HG02943 (cell line): ENCODE data around the gene RNASE13.
"Not testable (repeated sequence)": the region's sequence is repeated elsewhere in the genome, so short reads cannot be mapped to it uniquely, and the experiment has no call there.

ENCODE experiments used
- ATAC-seq: cut with Tn5 transposase; IDR thresholded peaks from one replicate; pipeline ENCODE4 v1.9.1; 2021; ENCODE audit warnings: mild to moderate bottlenecking, low read depth, moderate library complexity; ENCODE audit not compliant: unreplicated experiment

The RNASE13 gene

GRCh38 chr14:21024585-21025370, 9.8 kb downstream of the RNASE13 start, which contains the start of gene NDRG2:
TSS of gene NDRG2 (minus strand) at chr14:21025061. CDS start at chr14:21023315, 1,746 bp downstream.
- no peak for ATAC-seq

- ATAC-seq, result no peak
Measured at GRCh38 chr14:21023817-21024584, 10.6 kb downstream of the RNASE13 start.

DNA sequence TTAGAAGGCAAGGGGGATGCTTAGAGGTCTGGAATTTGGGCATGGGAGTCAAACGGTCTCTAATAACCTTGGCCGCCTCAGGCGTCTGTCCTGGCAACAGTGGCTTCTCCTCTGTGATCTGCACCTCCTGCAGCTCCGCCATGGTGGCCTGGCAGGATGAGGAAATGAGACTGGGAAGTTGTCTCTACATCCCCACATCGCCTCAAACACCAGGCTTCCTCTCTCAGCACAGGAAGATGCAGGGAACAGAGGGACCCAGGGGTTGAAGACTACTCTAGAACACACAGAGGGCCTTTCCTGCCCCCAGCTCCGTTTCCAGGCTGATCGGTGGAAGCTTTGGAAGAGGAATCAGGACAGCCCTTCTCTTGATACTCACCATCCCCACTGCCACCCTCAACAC, 11.4 kb downstream of the RNASE13 start:
- ATAC-seq, result no peak

- no peak for ATAC-seq
Measured at GRCh38 chr14:21022686-21023085, 11.9 kb downstream of the RNASE13 start.

DNA sequence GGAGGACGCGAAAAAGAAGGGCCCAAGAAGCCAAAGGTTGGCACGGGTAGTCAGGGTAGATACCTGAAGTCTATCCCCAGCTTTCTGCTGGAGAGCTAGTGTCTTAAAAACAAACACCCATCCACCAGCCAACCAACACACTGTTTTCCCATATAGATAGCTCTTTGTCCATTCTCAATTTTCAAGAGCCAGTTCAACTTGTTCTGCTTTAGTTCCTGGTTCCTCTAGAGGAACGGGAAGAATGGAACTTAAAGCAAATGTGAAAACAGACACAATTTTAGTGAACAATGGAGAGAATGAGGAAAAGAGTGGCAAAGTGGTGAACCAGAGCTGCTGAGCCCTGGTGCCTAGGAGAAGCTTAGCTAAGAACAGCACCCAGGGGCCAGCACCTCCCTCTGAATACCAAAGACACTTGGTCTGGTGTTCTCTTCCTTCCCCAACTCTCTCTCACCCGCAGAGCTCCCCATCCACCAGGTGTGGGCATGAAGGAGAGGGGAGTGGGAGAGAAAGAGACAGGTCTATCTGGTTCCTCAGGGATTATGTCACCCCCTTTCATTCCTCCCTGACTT, 13.5 kb downstream of the RNASE13 start:
- no peak for ATAC-seq

GRCh38 chr14:21019366-21019765, 15.2 kb downstream of the RNASE13 start:
- ATAC-seq, result no peak

GRCh38 chr14:21018781-21019180, 15.8 kb downstream of the RNASE13 start:
- no peak for ATAC-seq

DNA sequence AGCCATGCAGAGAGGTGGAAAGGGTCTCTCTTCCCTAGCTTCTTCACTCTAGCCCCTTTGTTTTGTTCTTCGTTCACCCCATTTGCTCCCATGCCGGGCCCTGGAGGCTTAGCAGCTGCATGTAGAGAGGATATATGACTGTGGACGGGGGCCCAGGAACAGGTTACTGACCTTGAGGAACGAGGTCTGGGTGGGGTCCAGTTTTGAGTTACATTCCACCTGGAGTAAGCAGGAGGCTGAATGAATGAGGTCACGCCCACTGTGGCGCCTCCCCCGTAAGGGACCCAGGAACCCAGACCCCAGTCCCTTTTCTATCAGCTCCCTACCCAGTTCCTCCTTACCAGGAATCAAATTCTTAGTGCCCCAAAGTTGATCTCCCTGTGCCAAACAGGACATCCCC, 16.3 kb downstream of the RNASE13 start:
- ATAC-seq, result no peak

DNA sequence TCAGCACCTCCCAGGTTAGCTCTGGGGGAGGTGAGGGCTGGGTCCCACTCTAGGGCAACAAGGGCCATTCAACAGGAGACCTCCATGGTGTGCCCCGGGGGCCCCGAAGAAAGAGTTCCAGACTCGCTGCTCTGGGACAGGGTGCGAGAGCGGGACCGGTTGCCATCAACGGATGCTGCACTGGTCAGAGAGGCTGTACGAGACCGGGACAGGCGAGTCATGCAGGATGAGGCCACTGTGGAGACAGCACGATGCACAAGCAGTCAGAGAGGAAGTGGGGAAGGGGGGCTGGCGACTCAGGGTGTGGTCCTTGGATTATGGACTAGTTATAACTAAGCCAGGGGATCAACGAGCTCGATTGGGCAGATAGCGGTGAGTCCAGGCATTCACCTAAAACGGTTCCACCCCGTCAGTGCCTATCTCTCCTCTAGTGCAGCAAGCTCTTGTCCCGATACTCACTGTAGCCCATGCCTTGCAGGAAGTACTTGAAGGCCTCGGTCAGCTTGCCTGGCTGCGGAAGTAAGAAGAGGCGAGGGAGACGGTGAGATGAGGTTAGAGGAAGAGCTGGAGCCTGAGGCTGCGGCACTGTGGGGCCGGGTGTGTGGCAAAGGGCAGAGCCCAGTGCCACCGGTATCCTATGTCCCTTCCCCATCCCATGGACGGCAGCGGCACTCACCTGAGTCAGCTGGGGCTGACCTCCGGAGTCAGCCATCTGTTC, 16.9 kb downstream of the RNASE13 start:
- ATAC-seq, result no peak

DNA sequence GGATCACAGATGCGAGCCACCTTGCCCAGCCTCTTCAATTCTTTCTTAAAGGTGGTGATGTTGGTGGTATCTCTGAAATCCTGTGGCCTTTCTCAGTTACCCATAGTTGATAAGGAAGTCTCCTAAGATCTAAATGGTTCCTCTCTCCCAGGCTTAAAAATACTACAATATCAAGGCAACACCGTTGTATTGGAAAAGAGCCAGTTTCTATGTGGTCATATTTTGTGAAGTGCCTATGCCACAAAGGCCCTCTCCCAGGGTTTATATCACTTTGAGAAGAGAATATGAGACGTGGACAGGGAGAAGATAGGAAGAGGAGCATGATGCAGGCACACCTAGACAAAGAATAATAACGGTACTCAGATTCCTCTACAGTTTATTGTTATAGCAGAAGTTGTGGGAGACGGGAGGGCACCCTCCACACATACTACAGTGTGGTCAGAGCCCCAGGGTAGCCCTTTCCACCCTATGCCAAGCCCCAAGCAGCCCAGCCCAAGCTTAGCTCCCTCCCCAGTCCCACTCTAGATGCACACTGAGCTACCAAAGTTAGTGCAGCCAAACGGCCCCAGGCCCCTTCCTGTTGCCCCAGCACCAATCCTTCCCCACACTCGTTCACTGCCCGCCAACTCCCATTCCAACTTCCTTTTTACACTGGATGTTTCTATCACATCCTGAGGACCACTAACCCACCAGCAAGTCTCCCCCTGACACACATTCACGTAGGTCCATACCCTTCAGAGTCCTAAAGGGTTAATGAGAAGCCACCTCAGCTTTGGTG, 18.0 kb downstream of the RNASE13 start:
- no peak for ATAC-seq

GRCh38 chr14:21015312-21015711, 19.3 kb downstream of the RNASE13 start:
- ATAC-seq, result no peak

DNA sequence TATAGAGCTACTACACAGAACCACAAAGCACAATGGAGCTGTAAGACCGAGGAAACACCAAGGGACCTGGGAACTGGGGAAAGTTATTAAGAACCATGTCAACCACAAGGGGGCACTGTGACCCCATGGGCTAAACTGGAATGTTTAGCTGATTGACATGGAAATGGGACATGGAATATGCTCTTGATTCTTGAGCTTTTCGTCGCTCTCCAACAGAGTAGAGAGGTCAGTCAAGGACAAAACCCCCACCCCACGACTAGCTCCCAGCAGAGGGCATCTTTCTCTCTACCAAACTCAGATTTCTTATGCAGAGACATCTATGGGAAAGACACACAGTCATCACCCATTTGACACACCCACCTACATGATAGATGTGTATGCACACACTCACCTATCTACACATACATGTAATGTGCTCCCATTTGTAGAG, 19.8 kb downstream of the RNASE13 start:
- ATAC-seq, result no peak

DNA sequence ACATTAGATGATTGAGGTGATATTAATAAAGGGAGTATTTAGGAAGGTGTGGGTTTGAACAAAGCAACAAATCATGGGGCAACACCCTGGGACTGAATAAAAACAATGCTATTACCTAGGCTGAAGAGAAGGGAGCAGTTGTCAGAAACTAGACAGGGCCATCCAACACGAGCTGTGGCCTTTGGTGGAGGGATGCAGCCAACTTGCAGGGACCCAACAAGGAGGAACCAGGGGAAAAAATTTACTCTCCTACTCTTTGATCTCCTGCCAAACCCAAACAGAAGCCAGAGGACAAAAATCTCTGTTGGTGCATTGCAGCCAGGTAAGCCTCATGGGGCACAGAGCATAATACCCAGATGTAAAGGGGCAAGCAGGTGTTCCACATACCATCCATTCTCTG, 23.5 kb downstream of the RNASE13 start:
- ATAC-seq, result no peak

DNA sequence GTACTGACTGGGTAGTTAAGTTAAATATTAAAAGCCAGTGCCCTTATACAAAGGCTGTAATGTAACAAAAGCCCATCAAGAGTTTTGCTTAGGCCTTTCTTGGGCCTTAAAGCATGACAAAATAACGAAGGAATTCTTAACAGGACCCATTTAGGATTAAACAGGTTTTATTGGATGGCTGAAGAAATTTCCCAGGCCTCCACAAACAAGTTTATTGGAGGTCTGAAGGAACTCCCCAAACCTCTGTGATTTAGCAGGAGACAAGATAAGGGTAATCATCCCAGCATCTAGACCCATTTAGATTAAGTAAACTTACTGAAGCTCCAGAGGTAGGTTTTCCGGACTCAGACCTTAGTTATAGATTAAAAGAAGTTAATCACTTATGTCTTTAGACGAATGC, 24.9 kb downstream of the RNASE13 start:
- ATAC-seq, result not testable (repeated sequence)

DNA sequence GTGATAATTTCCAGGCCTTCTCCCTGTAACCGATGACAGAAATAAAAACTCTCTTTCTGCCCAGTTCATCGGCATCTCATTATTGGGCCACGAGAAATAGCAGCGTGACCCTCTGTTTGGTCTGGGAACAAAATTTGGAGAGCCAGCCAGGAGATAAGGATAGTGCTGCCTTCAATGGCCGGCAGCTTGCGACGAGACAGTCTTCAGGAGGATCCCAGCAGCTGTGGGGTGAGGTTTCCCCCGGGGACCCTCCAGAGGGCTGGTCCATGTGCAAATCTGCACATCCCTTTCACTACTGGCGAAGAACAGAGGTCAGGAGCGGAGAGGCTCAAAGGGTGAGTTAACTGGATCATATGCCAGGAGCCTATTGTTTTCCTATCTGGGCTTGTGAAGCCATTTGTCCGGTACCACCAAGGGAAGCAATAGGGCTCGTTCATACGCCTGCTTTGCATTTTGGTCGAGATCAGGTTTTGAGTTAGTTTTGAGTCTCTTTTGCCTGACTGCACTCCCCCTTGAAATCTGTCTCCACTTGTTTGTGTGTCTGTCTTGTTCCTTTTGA, 30.7 kb downstream of the RNASE13 start:
- no peak for ATAC-seq

DNA sequence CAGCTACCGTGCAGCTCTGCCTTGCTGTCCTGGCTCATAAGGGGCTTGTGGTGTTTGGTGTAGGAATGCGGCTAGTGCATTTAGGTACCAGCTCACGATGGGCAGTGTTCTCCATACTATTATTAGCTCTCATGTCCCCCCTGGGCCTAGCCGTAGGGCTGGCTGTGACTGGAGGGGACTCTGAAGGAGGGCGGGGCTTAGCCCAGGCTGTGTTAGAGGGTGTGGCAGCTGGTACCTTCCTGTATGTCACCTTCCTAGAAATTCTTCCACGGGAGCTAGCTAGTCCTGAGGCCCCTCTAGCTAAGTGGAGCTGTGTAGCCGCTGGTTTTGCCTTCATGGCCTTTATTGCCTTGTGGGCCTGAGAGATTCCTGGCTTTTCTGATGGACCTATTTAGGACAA, 33.4 kb downstream of the RNASE13 start:
- ATAC-seq, result no peak

- no peak for ATAC-seq
Measured at GRCh38 chr14:20999591-20999990, 35.0 kb downstream of the RNASE13 start.

DNA sequence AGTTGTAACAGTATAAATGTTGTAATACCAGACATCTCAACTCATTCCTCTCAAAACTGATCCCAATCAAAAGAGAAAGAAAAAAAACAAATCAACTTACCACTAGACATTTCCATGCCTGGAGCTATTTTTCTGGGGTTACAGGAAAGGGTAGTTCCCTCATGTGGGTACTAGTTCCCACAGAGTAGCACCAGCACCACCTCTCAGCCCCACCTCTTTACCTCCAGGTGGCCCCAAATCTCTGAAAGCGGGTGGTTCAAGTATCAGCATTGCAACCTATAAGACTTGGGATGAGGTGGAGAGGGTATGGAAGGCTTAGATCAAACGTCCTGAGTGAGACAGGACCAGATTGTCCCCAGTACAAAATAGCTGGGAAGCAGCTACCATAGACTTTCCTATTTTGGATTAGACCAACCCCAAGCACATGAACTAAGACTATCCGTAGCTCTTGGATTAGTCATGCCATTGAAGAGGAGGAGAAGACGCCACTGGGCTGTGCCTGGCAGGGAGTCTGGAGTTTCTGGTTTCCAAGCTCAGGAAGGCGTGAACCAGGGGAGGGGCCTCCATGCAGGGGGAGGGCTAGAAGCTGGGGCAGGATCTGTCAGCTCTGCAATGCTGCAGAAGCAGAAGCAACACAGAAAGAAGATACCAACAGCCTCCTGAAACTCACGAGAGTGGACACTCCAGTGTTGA, 35.8 kb downstream of the RNASE13 start, which contains the start of gene SLC39A2:
Gene SLC39A2 (plus strand): TSS at position 620 of the 693 bp plus-strand sequence. CDS start 154 bp downstream, outside the sequence.
- ATAC-seq, result no peak

- no peak for ATAC-seq
Measured at GRCh38 chr14:20998139-20998538, 36.5 kb downstream of the RNASE13 start.
